Spleen (tissue), 3 donors: ENCODE data around the gene MYPN.

Source experiments
- POLR2A ChIP-seq, 3 donors: fragments of 450-650 bp; IDR thresholded peaks; one replicate each; pipeline ENCODE4 v1.5.1; 2017; ENCODE audit warnings: antibody characterized with exemption in 3 of 3, mild to moderate bottlenecking in 1 of 3
- POLR2AphosphoS5 ChIP-seq, 3 donors: sonication (generic); formaldehyde crosslinking; IDR thresholded peaks; one replicate each; pipeline ENCODE4 v1.5.1; 2017; ENCODE audit warnings: antibody characterized with exemption in 3 of 3

DNA sequence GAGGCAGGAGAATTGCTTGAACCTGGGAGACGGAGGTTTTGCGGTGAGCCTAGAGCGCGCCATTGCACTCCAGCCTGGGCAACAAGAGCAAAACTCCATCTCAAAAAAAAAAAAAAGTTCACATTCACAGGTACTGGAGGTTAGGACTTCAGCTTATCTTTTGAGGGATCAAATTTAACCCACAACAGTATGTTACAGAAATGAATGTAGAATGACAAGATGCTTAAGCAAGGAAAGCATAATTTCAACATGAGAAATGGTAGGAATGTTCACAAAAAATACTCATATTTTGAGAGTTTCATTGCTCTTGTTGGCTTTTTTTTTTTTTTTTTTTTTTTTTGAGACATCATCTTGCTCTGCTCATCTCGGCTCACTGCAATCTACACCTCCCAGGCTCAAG lies 32.3 kb upstream of the MYPN start:
- TF ChIP-seq POLR2A (IDR thresholded peaks at IDR 0.05) (no peak), POLR2AphosphoS5 (IDR thresholded peaks at IDR 0.05) (no peak)
